ENCODE data around the gene SRR. TPM values are rescaled to one million over a fixed set of nuclear protein-coding genes. Genes with fewer than 3 reads are reported as not detected.
"Not testable (repeated sequence)": the region's sequence is repeated elsewhere in the genome, so short reads cannot be mapped to it uniquely, and the experiment has no call there.

The SRR gene
- total RNA-seq, 1 experiment from 2014 or later: 13.3 TPM

- H3K9me2 ChIP-seq (replicated peaks; ENCODE audit: insufficient read depth, low read length); H3K9ac ChIP-seq (ENCODE audit: low read length); H3K27me3 ChIP-seq (ENCODE audit: low read length); H3K4me1 ChIP-seq (ENCODE audit: low read length); H3K9me3 ChIP-seq (ENCODE audit: low read length); H3K27ac ChIP-seq (ENCODE audit: low read length); H3K4me2 ChIP-seq (ENCODE audit: low read depth, low read length, poor library complexity, severe bottlenecking); H4K20me1 ChIP-seq (ENCODE audit: insufficient read depth, low read depth, low read length); H3K4me3 ChIP-seq (ENCODE audit: low read length); H2AFZ ChIP-seq (ENCODE audit: low read length); DNase-seq; H3K36me3 ChIP-seq (ENCODE audit: insufficient read depth, low read length): not testable (repeated sequence)
- H3K79me2 ChIP-seq (ENCODE audit: low read length): peaks cover 32% of the 10 kb centered on the region
Observed at GRCh38 chr17:2265166-2265565, 38.6 kb upstream of the SRR start.

GRCh38 chr17:2266045-2266864 is 37.5 kb upstream of the SRR start:
- no peak for DNase-seq
- Histone ChIP-seq H3K27me3 (ENCODE audit: low read length) (no peaks in the 10 kb centered on the region), H3K9me2 (replicated peaks; ENCODE audit: insufficient read depth, low read length) (no peaks in the 10 kb centered on the region), H4K20me1 (ENCODE audit: insufficient read depth, low read depth, low read length) (no peaks in the 10 kb centered on the region), H3K36me3 (ENCODE audit: insufficient read depth, low read length) (no peaks in the 10 kb centered on the region), H2AFZ (ENCODE audit: low read length) (no peak overlapping the region), H3K9ac (ENCODE audit: low read length) (no peak overlapping the region), H3K4me2 (ENCODE audit: low read depth, low read length, poor library complexity, severe bottlenecking) (no peak overlapping the region), H3K27ac (ENCODE audit: low read length) (no peak overlapping the region; the same call in 1 of the 2 replicates), H3K4me1 (ENCODE audit: low read length) (no peaks in the 10 kb centered on the region), H3K9me3 (ENCODE audit: low read length) (no peaks in the 10 kb centered on the region), H3K79me2 (ENCODE audit: low read length) (peaks cover 30% of the 10 kb centered on the region), H3K4me3 (ENCODE audit: low read length) (no peak overlapping the region)

GRCh38 chr17:2266865-2267228 is 36.9 kb upstream of the SRR start:
- Histone ChIP-seq H3K9ac (ENCODE audit: low read length) (no peak overlapping the region), H3K4me3 (ENCODE audit: low read length) (no peak overlapping the region), H3K4me2 (ENCODE audit: low read depth, low read length, poor library complexity, severe bottlenecking) (no peak overlapping the region)

GRCh38 chr17:2267354-2267753 is 36.4 kb upstream of the SRR start:
- H3K36me3 ChIP-seq (ENCODE audit: insufficient read depth, low read length): no peaks in the 10 kb centered on the region
- H3K9me2 ChIP-seq (replicated peaks; ENCODE audit: insufficient read depth, low read length): no peaks in the 10 kb centered on the region
- no peak overlapping the region for H2AFZ ChIP-seq (ENCODE audit: low read length)
- H3K27ac ChIP-seq (ENCODE audit: low read length): no peak overlapping the region
- no peak for DNase-seq
- H3K79me2 ChIP-seq (ENCODE audit: low read length): peaks cover 20% of the 10 kb centered on the region
- H4K20me1 ChIP-seq (ENCODE audit: insufficient read depth, low read depth, low read length): no peaks in the 10 kb centered on the region
- no peak overlapping the region for H3K4me2 ChIP-seq (ENCODE audit: low read depth, low read length, poor library complexity, severe bottlenecking)
- no peaks in the 10 kb centered on the region for H3K27me3 ChIP-seq (ENCODE audit: low read length)
- no peaks in the 10 kb centered on the region for H3K4me1 ChIP-seq (ENCODE audit: low read length)
- no peak overlapping the region for H3K4me3 ChIP-seq (ENCODE audit: low read length)
- no peak overlapping the region for H3K9ac ChIP-seq (ENCODE audit: low read length)
- no peaks in the 10 kb centered on the region for H3K9me3 ChIP-seq (ENCODE audit: low read length)

More at GRCh38 chr17:2266865-2267228, 36.9 kb upstream of the SRR start:
- no peaks in the 10 kb centered on the region for H3K27me3 ChIP-seq (ENCODE audit: low read length)
- peaks cover 25% of the 10 kb centered on the region for H3K79me2 ChIP-seq (ENCODE audit: low read length)
- no peak overlapping the region; the same call in 1 of the 2 replicates for H3K27ac ChIP-seq (ENCODE audit: low read length)
- no peak overlapping the region for H2AFZ ChIP-seq (ENCODE audit: low read length)
- H3K9me2 ChIP-seq (replicated peaks; ENCODE audit: insufficient read depth, low read length): no peaks in the 10 kb centered on the region
- H3K9me3 ChIP-seq (ENCODE audit: low read length): no peaks in the 10 kb centered on the region
- H3K36me3 ChIP-seq (ENCODE audit: insufficient read depth, low read length): no peaks in the 10 kb centered on the region
- DNase-seq: no peak
- no peaks in the 10 kb centered on the region for H4K20me1 ChIP-seq (ENCODE audit: insufficient read depth, low read depth, low read length)
- no peaks in the 10 kb centered on the region for H3K4me1 ChIP-seq (ENCODE audit: low read length)

- Histone ChIP-seq H3K27me3 (ENCODE audit: low read length) (no peaks in the 10 kb centered on the region), H4K20me1 (ENCODE audit: insufficient read depth, low read depth, low read length) (no peaks in the 10 kb centered on the region), H3K4me1 (ENCODE audit: low read length) (peaks cover 5% of the 10 kb centered on the region; the same call in 1 of the 2 replicates), H3K9me3 (ENCODE audit: low read length) (no peaks in the 10 kb centered on the region), H3K9ac (ENCODE audit: low read length) (no peak overlapping the region), H3K36me3 (ENCODE audit: insufficient read depth, low read length) (no peaks in the 10 kb centered on the region), H3K9me2 (replicated peaks; ENCODE audit: insufficient read depth, low read length) (no peaks in the 10 kb centered on the region), H3K79me2 (ENCODE audit: low read length) (no peaks in the 10 kb centered on the region), H3K4me2 (ENCODE audit: low read depth, low read length, poor library complexity, severe bottlenecking) (no peak overlapping the region), H3K27ac (ENCODE audit: low read length) (no peak overlapping the region), H3K4me3 (ENCODE audit: low read length) (no peak overlapping the region), H2AFZ (ENCODE audit: low read length) (no peak overlapping the region)
- no peak for DNase-seq
Observed at GRCh38 chr17:2271985-2272702, 31.6 kb upstream of the SRR start.

GRCh38 chr17:2274414-2274813 is 29.3 kb upstream of the SRR start:
- no peaks in the 10 kb centered on the region for H4K20me1 ChIP-seq (ENCODE audit: insufficient read depth, low read depth, low read length)
- H3K27me3 ChIP-seq (ENCODE audit: low read length): no peaks in the 10 kb centered on the region
- H3K4me2 ChIP-seq (ENCODE audit: low read depth, low read length, poor library complexity, severe bottlenecking): no peak overlapping the region
- H3K9ac ChIP-seq (ENCODE audit: low read length): no peak overlapping the region
- H3K79me2 ChIP-seq (ENCODE audit: low read length): no peaks in the 10 kb centered on the region
- H2AFZ ChIP-seq (ENCODE audit: low read length): no peak overlapping the region
- H3K36me3 ChIP-seq (ENCODE audit: insufficient read depth, low read length): peaks cover 2% of the 10 kb centered on the region; the same call in 1 of the 2 replicates
- H3K9me3 ChIP-seq (ENCODE audit: low read length): no peaks in the 10 kb centered on the region
- no peak overlapping the region for H3K4me3 ChIP-seq (ENCODE audit: low read length)
- no peak for DNase-seq
- peaks cover 5% of the 10 kb centered on the region; the same call in 1 of the 2 replicates for H3K4me1 ChIP-seq (ENCODE audit: low read length)
- no peak overlapping the region for H3K27ac ChIP-seq (ENCODE audit: low read length)
- no peaks in the 10 kb centered on the region for H3K9me2 ChIP-seq (replicated peaks; ENCODE audit: insufficient read depth, low read length)

GRCh38 chr17:2275722-2276121 is 28.0 kb upstream of the SRR start:
- DNase-seq: no peak
- no peak overlapping the region for H3K4me3 ChIP-seq (ENCODE audit: low read length)
- H3K9me3 ChIP-seq (ENCODE audit: low read length): no peaks in the 10 kb centered on the region
- no peak overlapping the region for H3K9ac ChIP-seq (ENCODE audit: low read length)
- no peaks in the 10 kb centered on the region for H4K20me1 ChIP-seq (ENCODE audit: insufficient read depth, low read depth, low read length)
- peaks cover 8% of the 10 kb centered on the region; the same call in 1 of the 2 replicates for H3K36me3 ChIP-seq (ENCODE audit: insufficient read depth, low read length)
- H3K27me3 ChIP-seq (ENCODE audit: low read length): no peaks in the 10 kb centered on the region
- no peaks in the 10 kb centered on the region for H3K9me2 ChIP-seq (replicated peaks; ENCODE audit: insufficient read depth, low read length)
- H3K27ac ChIP-seq (ENCODE audit: low read length): no peak overlapping the region
- H2AFZ ChIP-seq (ENCODE audit: low read length): no peak overlapping the region
- peaks cover 5% of the 10 kb centered on the region; the same call in 1 of the 2 replicates for H3K4me1 ChIP-seq (ENCODE audit: low read length)
- no peaks in the 10 kb centered on the region for H3K79me2 ChIP-seq (ENCODE audit: low read length)
- no peak overlapping the region for H3K4me2 ChIP-seq (ENCODE audit: low read depth, low read length, poor library complexity, severe bottlenecking)

- H3K79me2 ChIP-seq (ENCODE audit: low read length): no peaks in the 10 kb centered on the region
- peaks cover 23% of the 10 kb centered on the region for H3K36me3 ChIP-seq (ENCODE audit: insufficient read depth, low read length)
- no peaks in the 10 kb centered on the region for H3K9me3 ChIP-seq (ENCODE audit: low read length)
- no peak overlapping the region for H3K27ac ChIP-seq (ENCODE audit: low read length)
- H4K20me1 ChIP-seq (ENCODE audit: insufficient read depth, low read depth, low read length): no peaks in the 10 kb centered on the region
- H3K27me3 ChIP-seq (ENCODE audit: low read length): no peaks in the 10 kb centered on the region
- H3K4me3 ChIP-seq (ENCODE audit: low read length): no peak overlapping the region
- H2AFZ ChIP-seq (ENCODE audit: low read length): no peak overlapping the region
- H3K9me2 ChIP-seq (replicated peaks; ENCODE audit: insufficient read depth, low read length): no peaks in the 10 kb centered on the region
- no peak overlapping the region for H3K4me2 ChIP-seq (ENCODE audit: low read depth, low read length, poor library complexity, severe bottlenecking)
- DNase-seq: no peak
- H3K9ac ChIP-seq (ENCODE audit: low read length): no peak overlapping the region
- H3K4me1 ChIP-seq (ENCODE audit: low read length): peaks cover 5% of the 10 kb centered on the region; the same call in 1 of the 2 replicates
Observed at GRCh38 chr17:2277429-2278170, 26.1 kb upstream of the SRR start.
